Upper lobe of left lung (tissue), 4 donors: ENCODE data around the gene CFAP221.

Experiments
- POLR2A ChIP-seq, 4 donors: fragments of 450-650 bp; IDR thresholded peaks; one replicate each; pipeline ENCODE4 v1.5.1; 2016 to 2017; ENCODE audit warnings: antibody characterized with exemption in 4 of 4, mild to moderate bottlenecking in 2 of 4
- TF ChIP-seq, protein P1 (sequence below), 6 experiments: fragments of 450-650 bp in 4 of 6; fragments of 200-600 bp in 2 of 6; sonication (generic) in 2 of 6; IDR thresholded peaks; one replicate each; pipeline ENCODE4 v1.5.1; 2016 to 2019; ENCODE audit warnings: antibody characterized with exemption in 6 of 6

DNA sequence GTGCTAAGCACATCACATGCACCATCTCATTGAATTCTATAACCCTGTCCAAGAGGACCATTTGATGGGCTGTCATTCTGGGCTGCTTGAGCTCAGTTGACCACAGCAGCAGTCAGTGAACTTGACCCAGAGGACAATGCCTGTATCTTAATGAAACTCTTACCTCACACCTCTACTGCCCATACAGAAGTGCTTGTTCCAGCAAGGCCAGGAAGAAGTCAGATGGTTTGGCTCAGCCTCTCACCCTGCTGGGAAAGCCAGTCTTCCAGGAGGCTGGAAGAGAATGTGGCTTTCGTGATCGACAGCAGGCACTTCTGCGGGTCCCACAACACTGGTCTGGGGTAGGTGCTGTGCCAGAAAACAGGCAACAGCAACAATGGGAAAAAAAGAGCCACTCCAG lies 47.3 kb downstream of the CFAP221 start:
- TF ChIP-seq, protein P1, sequence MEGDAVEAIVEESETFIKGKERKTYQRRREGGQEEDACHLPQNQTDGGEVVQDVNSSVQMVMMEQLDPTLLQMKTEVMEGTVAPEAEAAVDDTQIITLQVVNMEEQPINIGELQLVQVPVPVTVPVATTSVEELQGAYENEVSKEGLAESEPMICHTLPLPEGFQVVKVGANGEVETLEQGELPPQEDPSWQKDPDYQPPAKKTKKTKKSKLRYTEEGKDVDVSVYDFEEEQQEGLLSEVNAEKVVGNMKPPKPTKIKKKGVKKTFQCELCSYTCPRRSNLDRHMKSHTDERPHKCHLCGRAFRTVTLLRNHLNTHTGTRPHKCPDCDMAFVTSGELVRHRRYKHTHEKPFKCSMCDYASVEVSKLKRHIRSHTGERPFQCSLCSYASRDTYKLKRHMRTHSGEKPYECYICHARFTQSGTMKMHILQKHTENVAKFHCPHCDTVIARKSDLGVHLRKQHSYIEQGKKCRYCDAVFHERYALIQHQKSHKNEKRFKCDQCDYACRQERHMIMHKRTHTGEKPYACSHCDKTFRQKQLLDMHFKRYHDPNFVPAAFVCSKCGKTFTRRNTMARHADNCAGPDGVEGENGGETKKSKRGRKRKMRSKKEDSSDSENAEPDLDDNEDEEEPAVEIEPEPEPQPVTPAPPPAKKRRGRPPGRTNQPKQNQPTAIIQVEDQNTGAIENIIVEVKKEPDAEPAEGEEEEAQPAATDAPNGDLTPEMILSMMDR (IDR thresholded peaks at IDR 0.05), result no peak
- no peak for TF ChIP-seq POLR2A (IDR thresholded peaks at IDR 0.05)
